Skeletal muscle cell (primary cell): ENCODE results near the gene GLIS1.
"Not testable (repeated sequence)": the region's sequence is repeated elsewhere in the genome, so short reads cannot be mapped to it uniquely, and the experiment has no call there.

Experiments used
- DNase-seq: peaks from one replicate; pipeline ENCODE4 v3.0.0-alpha.2; 2010; ENCODE audit warnings: low read depth
- H3K4me3 ChIP-seq: 2 replicates; pipeline ENCODE4 v1.5.1; 2011; ENCODE audit warnings: low read depth, mild to moderate bottlenecking, control low read depth, low read length, moderate library complexity

The GLIS1 gene

DNA sequence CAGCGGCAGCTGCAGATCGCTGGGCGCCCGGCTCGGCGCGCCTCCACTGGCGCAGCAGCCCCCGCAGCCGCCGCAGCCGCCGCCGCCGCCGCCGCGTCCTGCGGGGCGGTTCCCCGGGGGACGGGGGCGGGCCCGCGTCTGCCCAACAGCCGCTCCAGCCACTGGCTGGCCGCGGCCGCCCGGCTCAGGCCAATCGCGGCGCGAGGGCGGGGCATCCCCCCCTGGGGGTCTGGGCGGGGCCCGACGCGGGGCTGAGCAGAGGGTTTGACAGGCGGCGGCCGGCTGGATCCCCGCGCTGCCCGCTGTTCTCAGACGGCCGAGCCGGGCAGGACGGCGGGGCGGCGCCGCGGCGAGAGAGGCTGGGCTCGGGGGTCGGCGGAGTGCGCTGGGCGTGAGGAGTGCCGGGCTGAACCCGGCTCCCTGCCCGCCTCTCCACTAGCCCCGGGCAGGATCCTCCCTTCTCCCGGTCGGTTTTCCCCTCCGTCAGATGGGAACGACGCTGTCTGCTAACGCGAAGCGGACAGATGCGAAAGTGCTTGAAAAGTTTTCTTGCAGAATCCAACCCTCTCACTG is at the start of gene GLIS1:
TSS of gene GLIS1 (minus strand) at position 56 of the 573 bp plus-strand sequence. CDS start 1,100 bp downstream, outside the sequence.
- H3K4me3 ChIP-seq: peak within 1 kb of the TSS; percentile 81

DNA sequence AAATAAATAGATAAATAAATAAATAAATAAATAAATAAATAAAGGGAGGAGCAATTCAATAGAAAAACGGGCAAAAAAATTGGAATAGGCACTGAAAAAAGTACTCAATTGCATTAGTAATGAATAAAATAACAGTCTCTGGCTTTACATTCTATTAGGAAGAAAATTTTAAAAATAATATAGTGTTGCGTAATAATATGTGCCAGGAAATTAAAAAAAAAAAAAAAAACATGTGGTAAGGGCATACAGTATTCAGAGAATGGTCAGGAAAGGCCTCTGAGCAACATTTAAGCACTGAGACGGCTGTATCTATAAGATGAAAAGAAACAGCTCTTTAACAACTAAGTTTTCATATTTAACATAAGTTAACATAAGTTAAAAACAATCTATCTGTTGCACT is 48.7 kb upstream of the GLIS1 start:
- no peak overlapping the region for H3K4me3 ChIP-seq
- no peak for DNase-seq

More for the DNA sequence above, at the start of gene GLIS1:
- DNase-seq: peak; percentile 70

DNA sequence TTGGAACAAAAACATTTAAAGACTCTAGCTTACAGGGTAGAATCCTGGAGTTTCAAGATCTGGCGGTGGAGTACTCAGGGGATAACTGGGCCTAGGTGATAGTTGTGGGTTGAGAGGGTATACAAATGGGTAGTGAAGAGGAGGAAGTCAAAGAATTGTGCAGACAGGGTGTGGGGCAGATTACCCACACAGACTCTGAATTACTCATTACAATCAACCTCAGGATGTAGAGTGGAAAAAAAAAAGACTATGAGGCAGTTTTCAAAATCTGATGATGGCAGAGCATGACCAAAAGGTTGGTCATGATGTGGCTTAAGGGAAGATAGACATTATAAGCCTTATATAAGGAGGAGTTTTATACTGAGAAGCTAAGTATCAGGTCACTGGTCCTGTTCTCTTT is 44.1 kb upstream of the GLIS1 start:
- DNase-seq: no peak
- H3K4me3 ChIP-seq: no peak overlapping the region

DNA sequence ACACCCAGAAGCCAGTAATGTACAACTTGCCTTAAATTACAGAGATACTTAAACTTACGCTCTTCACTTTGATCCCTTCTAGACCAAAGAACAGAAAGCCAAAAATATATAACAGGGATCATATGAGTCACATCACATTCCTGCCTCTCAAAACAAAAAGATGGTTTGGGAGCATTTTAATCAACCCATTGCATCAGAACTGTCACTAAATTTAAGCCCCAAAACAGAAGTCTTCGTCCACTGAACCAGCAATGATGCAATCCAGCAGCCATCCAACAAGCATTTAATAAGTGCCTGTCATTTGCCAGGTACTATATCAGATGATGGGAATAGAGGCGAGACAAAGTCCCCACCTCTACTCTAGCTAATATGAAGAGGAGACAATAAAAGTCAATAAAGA is 42.7 kb upstream of the GLIS1 start:
- no peak overlapping the region for H3K4me3 ChIP-seq
- DNase-seq: peak; percentile 54

DNA sequence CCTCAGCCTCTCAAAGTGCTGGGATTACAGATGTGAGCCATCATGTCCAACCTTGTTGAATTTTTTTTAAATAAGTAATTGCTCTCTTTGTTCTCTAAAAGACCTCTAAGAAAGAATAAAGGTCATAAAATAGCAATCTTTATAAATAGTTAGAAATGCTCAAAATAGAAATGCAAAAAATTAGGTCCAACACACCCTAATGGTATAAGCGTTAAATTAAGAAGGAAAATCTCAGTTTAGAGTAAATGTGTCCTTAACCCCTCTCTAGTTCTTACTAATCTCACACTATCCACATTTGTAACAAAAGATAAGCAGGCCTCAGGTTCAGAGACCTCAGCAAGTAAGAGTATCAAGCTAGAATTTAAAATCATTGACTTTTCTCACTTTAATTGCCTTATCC is 38.3 kb upstream of the GLIS1 start:
- DNase-seq: no peak
- H3K4me3 ChIP-seq: no peak overlapping the region

DNA sequence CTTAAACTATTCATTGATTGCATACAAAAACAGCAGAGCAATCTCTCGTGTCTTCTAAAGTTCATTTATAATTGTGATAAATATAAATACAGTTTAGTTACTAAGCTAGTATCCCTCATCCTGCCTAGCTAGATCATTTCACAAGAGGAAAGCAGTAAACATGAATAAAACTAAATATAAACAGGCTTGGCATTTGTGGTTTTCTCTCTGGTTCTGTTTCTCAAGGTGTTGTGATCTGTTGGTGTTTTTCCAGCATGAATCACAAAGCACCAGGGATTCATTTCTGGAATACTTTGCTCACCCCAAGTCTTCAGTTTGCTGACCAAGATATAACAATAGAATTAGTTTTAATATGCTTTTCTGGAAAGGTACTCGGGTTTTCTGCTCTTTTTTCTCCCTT is 32.7 kb upstream of the GLIS1 start:
- no peak overlapping the region for H3K4me3 ChIP-seq
- peak; percentile 51 for DNase-seq

DNA sequence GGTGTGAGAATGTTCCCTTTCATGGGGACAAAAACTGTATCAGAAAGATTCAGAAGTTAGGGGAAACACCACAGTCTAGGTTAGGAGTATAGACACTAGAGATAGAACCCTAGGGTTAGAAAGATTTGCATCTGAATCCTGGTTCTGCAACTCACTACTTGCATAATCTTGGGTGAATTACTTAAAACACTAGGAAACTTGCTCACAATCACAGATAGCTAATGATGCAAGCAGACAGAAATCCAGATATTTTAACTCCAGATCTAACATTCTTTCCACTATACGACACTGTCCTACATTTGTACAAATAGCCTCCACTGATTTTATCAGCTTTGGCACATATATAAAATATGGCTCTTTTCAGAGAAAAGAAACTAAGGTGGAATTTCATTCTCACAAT is 30.8 kb upstream of the GLIS1 start:
- peak; percentile 13 for DNase-seq
- H3K4me3 ChIP-seq: no peak overlapping the region

DNA sequence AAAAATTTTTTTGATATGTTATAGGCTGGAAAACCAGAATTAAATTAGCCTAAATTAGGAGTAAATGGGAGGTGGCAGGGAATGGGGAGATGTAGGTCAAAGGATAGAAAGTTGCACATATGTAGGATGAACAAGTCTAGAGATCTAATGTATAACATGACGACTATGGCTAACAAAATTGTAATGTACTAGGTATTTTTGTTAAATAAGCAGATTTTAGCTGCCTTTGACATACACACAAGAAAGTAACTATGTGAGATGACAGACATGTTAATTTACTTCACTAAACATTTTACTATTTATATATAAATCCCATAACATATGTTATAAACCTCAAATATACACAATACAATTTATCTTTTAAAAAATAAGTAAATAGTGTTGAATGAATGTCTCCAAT is 30.2 kb upstream of the GLIS1 start:
- no peak overlapping the region for H3K4me3 ChIP-seq
- DNase-seq: no peak

DNA sequence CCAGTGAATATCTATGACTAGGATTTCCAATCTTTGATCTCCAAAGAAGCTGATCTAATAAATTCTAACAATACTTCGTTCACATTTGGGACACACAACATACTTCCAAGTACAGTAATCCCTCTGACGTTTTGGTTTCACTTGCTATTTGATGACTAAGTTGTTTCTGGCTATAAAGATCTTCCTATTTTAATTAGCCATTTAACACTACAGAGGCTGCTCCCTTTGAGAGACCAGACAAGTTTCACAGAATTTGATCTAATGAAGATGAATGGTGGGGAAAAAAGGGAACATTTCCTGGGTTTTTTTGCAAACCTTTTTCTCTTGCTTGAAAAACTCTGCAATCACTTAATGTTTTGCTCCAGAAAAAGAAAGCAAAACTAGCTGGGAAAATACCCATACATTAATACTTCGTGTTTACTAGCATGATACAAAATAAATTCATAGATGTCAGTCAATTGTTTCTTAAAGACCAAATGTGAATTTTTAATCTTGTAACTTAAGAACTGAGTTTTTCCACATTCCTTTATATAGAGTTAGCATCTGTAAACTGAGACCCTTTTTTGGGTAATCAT is 28.0 kb upstream of the GLIS1 start:
- peak overlapping the region; percentile 12 for H3K4me3 ChIP-seq
- DNase-seq: peak; percentile 12

DNA sequence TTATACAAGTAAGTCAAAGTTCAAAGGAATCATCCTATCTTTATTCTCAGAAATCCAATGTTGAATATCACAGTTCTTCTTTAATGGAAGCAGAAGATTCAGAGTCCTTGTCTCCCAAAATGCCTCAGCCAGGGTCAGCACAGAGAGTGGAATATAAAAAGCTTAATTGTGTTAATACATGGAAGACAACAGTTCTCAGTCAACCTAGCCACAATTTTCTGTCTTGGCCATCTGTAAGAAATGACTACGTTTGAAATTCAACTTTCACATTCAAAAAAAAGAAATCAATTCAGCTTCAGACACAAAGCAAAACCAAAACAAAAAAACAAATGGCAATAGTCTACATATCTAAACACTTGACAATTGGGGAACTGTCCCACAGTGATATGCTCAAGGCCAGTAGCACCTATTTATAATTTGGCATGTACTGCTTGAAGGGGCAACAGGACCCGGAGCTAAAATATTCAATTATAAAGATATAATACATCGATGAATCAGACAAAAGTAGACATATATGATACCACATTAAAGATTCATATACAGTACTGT is 27.3 kb upstream of the GLIS1 start:
- no peak for DNase-seq

DNA sequence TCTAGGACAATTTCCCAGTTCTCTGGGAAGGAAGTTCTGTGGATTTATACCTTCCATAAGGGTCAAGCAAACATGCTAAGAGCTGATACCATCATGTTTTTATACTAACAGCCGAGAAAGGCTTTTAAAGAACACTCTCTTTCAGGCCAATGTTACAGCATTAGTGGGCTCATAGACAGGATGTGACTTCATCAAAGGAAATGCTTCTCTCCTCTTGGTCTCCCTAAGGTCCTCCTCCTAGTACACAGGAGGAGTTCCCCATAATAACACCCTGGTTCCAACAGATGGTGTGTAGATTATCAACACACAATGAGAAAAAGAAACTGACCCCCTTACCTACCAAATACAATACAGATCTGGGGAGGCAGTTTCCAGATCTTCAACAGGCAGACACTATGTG is 26.7 kb upstream of the GLIS1 start:
- DNase-seq: peak; percentile 41

More for the DNA sequence above, 27.3 kb upstream of the GLIS1 start:
- no peak overlapping the region for H3K4me3 ChIP-seq

DNA sequence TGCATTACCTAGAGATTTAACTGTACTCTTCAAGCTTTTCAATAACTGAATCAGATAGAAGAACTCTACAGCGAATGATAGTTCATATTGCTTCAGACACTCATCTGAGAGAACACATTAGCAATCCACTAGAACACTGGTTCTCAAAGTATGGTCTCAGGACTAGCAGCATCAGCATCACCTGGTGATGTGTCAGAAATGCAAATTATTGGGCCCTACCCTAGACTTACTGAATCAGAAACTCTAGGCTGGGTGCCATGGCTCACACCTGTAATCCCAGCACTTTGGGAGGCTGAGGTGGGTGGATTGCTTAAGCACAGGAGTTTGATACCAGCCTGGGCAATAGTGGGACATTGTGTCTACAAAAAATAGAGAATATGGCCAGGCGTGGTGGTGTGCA is 24.9 kb upstream of the GLIS1 start:
- no peak for DNase-seq
- H3K4me3 ChIP-seq: no peak overlapping the region

More for the DNA sequence above, 26.7 kb upstream of the GLIS1 start:
- no peak overlapping the region for H3K4me3 ChIP-seq

DNA sequence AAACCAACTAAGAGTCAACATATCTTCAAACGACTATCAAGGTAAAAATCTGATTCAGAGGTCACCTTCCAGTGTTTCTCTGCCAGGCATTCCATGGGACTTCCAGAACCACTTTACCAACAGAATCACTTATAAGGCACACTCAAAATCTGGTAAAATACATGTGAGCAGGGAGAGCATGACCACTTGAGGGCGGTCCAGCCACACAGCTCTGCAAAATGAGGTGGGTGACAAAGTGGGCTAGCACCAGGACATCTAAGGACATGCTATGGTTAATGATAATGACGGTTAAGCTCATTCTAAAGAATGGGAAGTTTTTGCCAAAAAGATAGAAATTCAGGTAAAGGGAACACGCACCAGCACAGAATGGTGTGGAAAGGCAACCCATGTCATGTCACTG is 24.5 kb upstream of the GLIS1 start:
- no peak overlapping the region for H3K4me3 ChIP-seq
- no peak for DNase-seq

DNA sequence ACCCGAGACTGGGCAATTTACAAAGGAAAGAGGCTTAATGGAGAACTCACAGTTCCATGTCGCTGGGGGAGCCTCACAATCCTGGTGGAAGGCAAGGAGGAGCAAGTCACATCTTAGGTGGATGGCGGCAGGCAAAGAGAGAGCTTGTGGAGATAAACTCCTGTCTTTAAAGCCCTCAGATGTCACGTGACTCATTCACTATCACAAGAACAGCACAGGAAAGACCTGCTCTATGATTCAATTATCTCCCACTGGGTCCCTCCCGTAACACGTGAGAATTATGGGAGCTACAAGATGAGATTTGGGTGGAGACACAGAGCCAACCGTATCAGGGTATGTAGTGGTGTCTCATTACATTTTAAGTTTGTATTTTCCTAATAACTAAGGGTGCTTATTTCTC is 21.5 kb upstream of the GLIS1 start:
- H3K4me3 ChIP-seq, DNase-seq: not testable (repeated sequence)

DNA sequence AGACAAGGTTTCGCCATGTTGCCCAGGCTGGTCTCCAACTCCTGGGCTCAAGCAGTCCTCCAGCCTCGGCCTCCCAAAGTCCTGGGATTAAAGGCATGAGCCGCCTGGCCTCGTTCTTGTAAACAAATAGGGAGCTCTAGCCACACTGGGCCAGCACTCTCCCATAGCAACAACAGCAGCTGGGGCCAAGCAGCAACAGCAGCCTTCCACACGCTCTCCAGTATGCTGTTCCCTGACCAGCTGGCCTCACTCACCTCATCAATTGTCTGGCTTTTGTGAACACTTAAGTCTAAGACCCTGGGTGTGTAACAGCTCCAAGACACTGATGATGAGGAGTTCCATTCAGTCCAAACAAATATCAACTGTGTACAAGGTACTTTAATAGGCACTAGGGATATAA is 16.9 kb upstream of the GLIS1 start:
- DNase-seq: no peak
- H3K4me3 ChIP-seq: no peak overlapping the region

DNA sequence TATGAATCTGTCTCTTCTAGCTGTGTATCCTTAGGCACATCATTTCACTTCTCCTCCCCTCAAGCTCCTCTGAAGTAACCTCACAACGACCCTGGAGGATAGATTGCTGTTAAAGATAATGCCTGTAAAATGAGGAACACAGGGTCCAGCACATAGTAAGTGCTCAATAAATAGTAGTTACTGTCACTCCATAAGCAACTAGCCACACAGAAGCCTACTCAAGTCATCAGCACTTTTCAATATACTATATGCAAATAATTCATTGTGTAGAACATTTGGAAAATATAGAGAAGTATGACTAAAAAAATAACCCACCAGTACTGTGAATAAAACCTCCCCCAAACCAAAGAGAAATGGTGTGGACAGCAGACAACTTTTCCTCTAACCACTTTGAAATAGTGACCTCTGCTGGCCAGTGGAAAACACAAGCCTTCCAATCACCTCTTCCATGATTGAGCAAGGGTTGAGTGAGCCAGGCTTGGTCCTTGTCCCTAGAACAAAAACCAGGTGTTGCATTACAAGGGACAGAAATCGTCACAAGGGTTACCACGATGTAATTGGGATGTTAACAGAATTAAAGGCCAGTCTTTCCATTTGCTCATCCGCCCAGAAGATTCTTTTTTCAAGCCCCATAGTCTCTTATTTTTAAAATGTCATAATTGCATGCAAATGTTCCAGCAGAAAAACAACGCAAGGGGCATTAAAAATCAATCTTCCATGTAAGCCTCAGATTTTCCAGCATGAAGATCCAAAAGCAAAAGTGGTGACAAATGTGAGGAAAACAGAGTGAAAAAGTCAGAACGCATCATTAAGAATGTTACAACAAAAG is 15.7 kb upstream of the GLIS1 start:
- DNase-seq: peak; percentile 31
- H3K4me3 ChIP-seq: no peak overlapping the region

DNA sequence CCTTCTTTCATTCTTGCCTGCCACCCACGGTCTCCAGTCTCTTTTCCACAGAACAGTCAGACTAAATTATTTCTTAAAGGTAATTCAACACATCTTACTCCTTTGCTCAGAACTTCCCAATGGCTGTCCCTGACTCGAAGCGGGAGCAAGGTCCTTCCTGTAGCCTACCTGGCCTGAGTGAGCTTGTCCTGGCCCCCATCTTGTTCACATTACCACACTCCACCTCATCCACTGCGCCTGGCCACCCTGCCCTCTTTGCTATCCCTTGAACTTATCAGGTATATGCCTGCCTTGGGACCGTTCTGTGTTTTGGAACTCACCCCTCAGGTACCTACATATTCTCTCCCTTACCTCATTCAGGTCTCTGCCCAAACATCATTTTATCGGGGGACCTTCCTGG is 13.3 kb upstream of the GLIS1 start:
- no peak for DNase-seq
- H3K4me3 ChIP-seq: no peak overlapping the region

DNA sequence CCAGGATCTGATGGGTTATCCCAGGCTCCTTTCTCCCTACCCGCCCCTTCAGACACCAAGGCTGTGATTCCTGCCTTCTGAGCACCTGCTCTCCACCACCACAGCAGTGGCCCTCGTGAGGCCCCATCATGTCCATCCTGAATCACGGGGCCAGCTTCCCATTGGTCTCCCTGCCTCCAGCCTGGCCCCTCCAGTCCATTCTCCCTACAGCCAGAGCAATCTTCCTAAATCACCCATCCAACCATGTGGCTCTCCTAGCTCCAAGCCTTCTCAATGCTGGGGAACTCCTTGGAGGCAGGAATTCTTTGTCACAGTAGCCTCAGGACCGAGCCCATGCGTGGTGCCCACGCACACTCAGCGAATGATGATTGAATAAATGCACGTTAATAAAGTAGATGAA is 8.9 kb upstream of the GLIS1 start:
- DNase-seq: no peak
- H3K4me3 ChIP-seq: no peak overlapping the region

DNA sequence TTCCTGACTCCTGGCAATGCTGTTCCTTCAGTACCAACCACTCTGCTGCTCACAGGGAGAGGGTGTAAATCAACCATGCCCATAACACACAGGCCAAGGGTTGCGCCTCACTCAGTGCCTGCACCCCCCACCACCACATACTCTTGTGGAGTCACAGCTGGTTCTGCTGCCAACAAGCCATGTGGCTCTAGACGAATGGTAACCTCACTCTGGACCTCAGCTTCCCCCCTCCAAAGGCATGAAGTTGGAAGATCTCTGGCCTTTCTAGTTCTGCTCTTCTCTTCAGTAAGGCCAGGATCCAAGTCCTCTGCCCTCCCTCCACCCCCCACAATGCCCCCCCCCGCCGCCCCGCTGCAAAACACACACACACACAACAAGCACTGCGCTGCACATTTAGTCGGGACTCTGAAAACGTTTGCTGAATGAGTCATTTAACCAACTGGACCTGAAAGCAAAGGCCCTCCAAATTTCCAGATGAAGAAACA is 1.7 kb upstream of the GLIS1 start:
- H3K4me3 ChIP-seq: no peak overlapping the region
- DNase-seq: peak; percentile 80
